Activated CD4-positive, alpha-beta T cell treated with anti-CD3 and anti-CD28 coated beads, Interleukin-2, amount 10 ng/mL, durations not matched to agents 7 days and 5 days (primary cell): ENCODE data around the gene PPP1R3C. TPM values are rescaled to one million over a fixed set of nuclear protein-coding genes. Genes with fewer than 3 reads are reported as not detected.

Experiments
- CTCF ChIA-PET: fragments of 350-600 bp; sonication (Branson Sonifier 250); formaldehyde crosslinking; loops from one replicate; lab custom pipeline; 2021; ENCODE audit warnings: antibody characterized with exemption; lab: Charles Lee
- POLR2A ChIA-PET: fragments of 350-600 bp; sonication (Branson Sonifier 250); formaldehyde crosslinking; loops from one replicate; lab custom pipeline; 2021; ENCODE audit warnings: antibody characterized with exemption; lab: Charles Lee
- DNase-seq: peaks from one replicate; pipeline ENCODE4 v3.0.0-alpha.2; 2020
- H3K27ac Mint-ChIP-seq: one replicate; pipeline ENCODE4 v1.8.0; 2021; ENCODE audit warnings: mild to moderate bottlenecking, moderate library complexity, mixed read lengths
- H3K27me3 Mint-ChIP-seq: one replicate; pipeline ENCODE4 v1.8.0; 2021; ENCODE audit warnings: mixed read lengths
- H3K36me3 Mint-ChIP-seq: one replicate; pipeline ENCODE4 v1.8.0; 2021; ENCODE audit warnings: low read depth, mixed read lengths
- H3K4me1 Mint-ChIP-seq: one replicate; pipeline ENCODE4 v1.8.0; 2021; ENCODE audit warnings: mixed read lengths
- H3K4me3 Mint-ChIP-seq: one replicate; pipeline ENCODE4 v1.8.0; 2021; ENCODE audit warnings: mild to moderate bottlenecking, moderate library complexity, mixed read lengths
- H3K9me3 Mint-ChIP-seq: one replicate; pipeline ENCODE4 v1.8.0; 2021; ENCODE audit warnings: mixed read lengths
- total RNA-seq, 2 experiments: library from RNA; stranded (reverse); gene quantifications; one replicate each; pipeline ENCODE4 v1.2.3, GENCODE V29; 2021

Gene PPP1R3C
- not detected for total RNA-seq

GRCh38 chr10:91632671-91633550 is at the start of gene PPP1R3C:
PPP1R3C (minus strand) TSS chr10:91633071; CDS start chr10:91632969, 102 bp downstream.
- peaks cover 10% of the 10 kb centered on the region for H3K4me1 Mint-ChIP-seq
- H3K4me3 Mint-ChIP-seq: peak within 1 kb of the TSS; percentile 62
- H3K9me3 Mint-ChIP-seq: no peaks in the 10 kb centered on the region
- DNase-seq: peak; percentile 48
- H3K27ac Mint-ChIP-seq: no peak within 1 kb of the TSS
- H3K36me3 Mint-ChIP-seq: no peaks in the 10 kb centered on the region
- CTCF ChIA-PET: interaction anchor here (1.1 to 2.9 kb wide), 4 partner anchors 11 to 335 kb away, joined by 3 to 7 read pairs (median 4); no protein-coding TSS in a partner anchor
- POLR2A ChIA-PET: no interaction called here
- peaks cover 53% of the 10 kb centered on the region for H3K27me3 Mint-ChIP-seq

GRCh38 chr10:91681361-91682276 is 48.7 kb upstream of the PPP1R3C start:
- POLR2A ChIA-PET: no interaction called here
- H3K4me3 Mint-ChIP-seq: no peak overlapping the region
- no peaks in the 10 kb centered on the region for H3K9me3 Mint-ChIP-seq
- no peak overlapping the region for H3K27ac Mint-ChIP-seq
- CTCF ChIA-PET: no interaction called here
- DNase-seq: no peak
- peaks cover 3% of the 10 kb centered on the region for H3K27me3 Mint-ChIP-seq
- no peaks in the 10 kb centered on the region for H3K4me1 Mint-ChIP-seq
- no peaks in the 10 kb centered on the region for H3K36me3 Mint-ChIP-seq

- Mint-ChIP-seq H3K27me3 (no peaks in the 10 kb centered on the region), H3K27ac (no peak overlapping the region), H3K4me3 (no peak overlapping the region), H3K36me3 (no peaks in the 10 kb centered on the region), H3K4me1 (no peaks in the 10 kb centered on the region), H3K9me3 (no peaks in the 10 kb centered on the region)
- CTCF ChIA-PET: no interaction called here
- no peak for DNase-seq
- POLR2A ChIA-PET: no interaction called here
Measured at GRCh38 chr10:91680487-91680886, 47.6 kb upstream of the PPP1R3C start.

GRCh38 chr10:91679296-91679695 is 46.4 kb upstream of the PPP1R3C start:
- Mint-ChIP-seq H3K36me3 (no peaks in the 10 kb centered on the region), H3K9me3 (no peaks in the 10 kb centered on the region), H3K4me1 (no peaks in the 10 kb centered on the region), H3K27me3 (peaks cover 2% of the 10 kb centered on the region), H3K27ac (no peak overlapping the region), H3K4me3 (no peak overlapping the region)
- ChIA-PET POLR2A (no interaction called here), CTCF (no interaction called here)
- no peak for DNase-seq

- ChIA-PET POLR2A (no interaction called here), CTCF (no interaction called here)
- H3K27me3 Mint-ChIP-seq: peaks cover 2% of the 10 kb centered on the region
- DNase-seq: no peak
- no peaks in the 10 kb centered on the region for H3K9me3 Mint-ChIP-seq
- H3K36me3 Mint-ChIP-seq: no peaks in the 10 kb centered on the region
- no peak overlapping the region for H3K4me3 Mint-ChIP-seq
- H3K27ac Mint-ChIP-seq: no peak overlapping the region
- no peaks in the 10 kb centered on the region for H3K4me1 Mint-ChIP-seq
Measured at GRCh38 chr10:91677911-91678310, 45.0 kb upstream of the PPP1R3C start.

GRCh38 chr10:91672021-91672608 is 39.2 kb upstream of the PPP1R3C start:
- Mint-ChIP-seq H3K27me3 (peaks cover 18% of the 10 kb centered on the region), H3K4me1 (peaks cover 5% of the 10 kb centered on the region), H3K4me3 (no peak overlapping the region), H3K27ac (no peak overlapping the region), H3K9me3 (no peaks in the 10 kb centered on the region), H3K36me3 (no peaks in the 10 kb centered on the region)
- no peak for DNase-seq
- ChIA-PET CTCF (interaction anchor here (1.7 kb wide), 1 partner anchor 19 kb away, joined by 3 read pairs; no protein-coding TSS in a partner anchor), POLR2A (no interaction called here)

GRCh38 chr10:91668913-91669312 is 36.0 kb upstream of the PPP1R3C start:
- Mint-ChIP-seq H3K36me3 (no peaks in the 10 kb centered on the region), H3K27ac (no peak overlapping the region), H3K4me3 (no peak overlapping the region), H3K27me3 (peaks cover 16% of the 10 kb centered on the region), H3K4me1 (peaks cover 5% of the 10 kb centered on the region), H3K9me3 (no peaks in the 10 kb centered on the region)
- ChIA-PET CTCF (no interaction called here), POLR2A (no interaction called here)
- no peak for DNase-seq

- POLR2A ChIA-PET: no interaction called here
- H3K4me1 Mint-ChIP-seq: no peaks in the 10 kb centered on the region
- peaks cover 23% of the 10 kb centered on the region for H3K27me3 Mint-ChIP-seq
- H3K4me3 Mint-ChIP-seq: no peak overlapping the region
- no peaks in the 10 kb centered on the region for H3K9me3 Mint-ChIP-seq
- no peaks in the 10 kb centered on the region for H3K36me3 Mint-ChIP-seq
- DNase-seq: no peak
- CTCF ChIA-PET: no interaction called here
- H3K27ac Mint-ChIP-seq: no peak overlapping the region
Measured at GRCh38 chr10:91665842-91666241, 33.0 kb upstream of the PPP1R3C start.

GRCh38 chr10:91664426-91664825 is 31.6 kb upstream of the PPP1R3C start:
- no peaks in the 10 kb centered on the region for H3K9me3 Mint-ChIP-seq
- CTCF ChIA-PET: no interaction called here

GRCh38 chr10:91662993-91663392 is 30.1 kb upstream of the PPP1R3C start:
- Mint-ChIP-seq H3K27ac (no peak overlapping the region), H3K4me1 (no peaks in the 10 kb centered on the region), H3K27me3 (peaks cover 24% of the 10 kb centered on the region), H3K36me3 (no peaks in the 10 kb centered on the region), H3K4me3 (no peak overlapping the region), H3K9me3 (no peaks in the 10 kb centered on the region)
- CTCF ChIA-PET: no interaction called here
- POLR2A ChIA-PET: no interaction called here
- no peak for DNase-seq

More at GRCh38 chr10:91664426-91664825, 31.6 kb upstream of the PPP1R3C start:
- no peaks in the 10 kb centered on the region for H3K4me1 Mint-ChIP-seq
- no peak overlapping the region for H3K27ac Mint-ChIP-seq
- H3K36me3 Mint-ChIP-seq: no peaks in the 10 kb centered on the region
- no peak overlapping the region for H3K4me3 Mint-ChIP-seq
- POLR2A ChIA-PET: no interaction called here
- no peak for DNase-seq
- H3K27me3 Mint-ChIP-seq: peaks cover 18% of the 10 kb centered on the region

- Mint-ChIP-seq H3K4me3 (no peak overlapping the region), H3K9me3 (no peaks in the 10 kb centered on the region), H3K36me3 (no peaks in the 10 kb centered on the region), H3K27ac (no peak overlapping the region), H3K4me1 (no peaks in the 10 kb centered on the region), H3K27me3 (peaks cover 12% of the 10 kb centered on the region)
- ChIA-PET CTCF (interaction anchor here (1.0 kb wide), 1 partner anchor 18 kb away, joined by 3 read pairs; no protein-coding TSS in a partner anchor), POLR2A (no interaction called here)
- DNase-seq: no peak
Measured at GRCh38 chr10:91653219-91653870, 20.5 kb upstream of the PPP1R3C start.

- H3K36me3 Mint-ChIP-seq: no peaks in the 10 kb centered on the region
- no peak overlapping the region for H3K27ac Mint-ChIP-seq
- H3K27me3 Mint-ChIP-seq: peaks cover 13% of the 10 kb centered on the region
- ChIA-PET POLR2A (no interaction called here), CTCF (interaction anchor here (1.0 kb wide), 1 partner anchor 19 kb away, joined by 3 read pairs; no protein-coding TSS in a partner anchor)
- no peaks in the 10 kb centered on the region for H3K4me1 Mint-ChIP-seq
- H3K4me3 Mint-ChIP-seq: no peak overlapping the region
- H3K9me3 Mint-ChIP-seq: no peaks in the 10 kb centered on the region
- DNase-seq: no peak
Measured at GRCh38 chr10:91652364-91652763, 19.5 kb upstream of the PPP1R3C start.
